Fibroblast of the aortic adventitia (primary cell): ENCODE measurements around the gene ACTL8. TPM values are rescaled to one million over a fixed set of nuclear protein-coding genes. Genes with fewer than 3 reads are reported as not detected.
"Not testable (repeated sequence)": the region's sequence is repeated elsewhere in the genome, so short reads cannot be mapped to it uniquely, and the experiment has no call there.

Experiments used
- DNase-seq: peaks from one replicate; pipeline ENCODE4 v3.0.0-alpha.2; 2010; ENCODE audit warnings: low read depth
- H3K4me3 ChIP-seq: 2 replicates; pipeline ENCODE4 v1.5.1; 2011; ENCODE audit warnings: low read depth, mild to moderate bottlenecking, control low read depth, low read length, moderate library complexity
- total RNA-seq: library from RNA; depleted of rRNA; stranded (reverse); fragments of >200 nt; gene quantifications from 2 replicates; pipeline ENCODE4 v1.2.3, GENCODE V29; 2012; ENCODE audit warnings: low replicate concordance
- TF ChIP-seq, protein P1 (sequence below): IDR thresholded peaks from 2 replicates; pipeline ENCODE4 v1.5.1; 2011; ENCODE audit warnings: mild to moderate bottlenecking, low read length, control low read depth, inconsistent platforms; ENCODE audit not compliant: insufficient read depth

ACTL8 gene
- total RNA-seq, 1 donor, result not detected

DNA sequence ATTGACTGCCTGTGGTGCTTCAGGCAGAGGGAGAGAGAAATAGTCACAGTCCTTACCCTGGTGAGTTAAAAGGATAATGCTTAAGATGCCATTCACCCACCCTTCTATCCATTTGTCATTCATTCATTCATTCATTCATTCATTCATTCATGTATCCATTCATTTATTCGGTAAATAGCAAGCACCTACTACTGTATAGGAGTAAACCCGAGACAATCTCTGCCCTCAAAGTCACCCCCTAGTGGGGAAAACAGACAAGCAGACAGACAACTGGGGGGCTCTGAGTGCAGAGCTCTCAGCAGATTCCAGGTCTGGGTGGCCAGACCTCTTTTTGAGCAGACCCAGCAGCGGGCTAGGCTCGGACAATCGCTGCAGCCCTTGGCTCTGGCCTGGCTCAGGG lies 14.1 kb upstream of the ACTL8 start:
- TF ChIP-seq, protein P1, sequence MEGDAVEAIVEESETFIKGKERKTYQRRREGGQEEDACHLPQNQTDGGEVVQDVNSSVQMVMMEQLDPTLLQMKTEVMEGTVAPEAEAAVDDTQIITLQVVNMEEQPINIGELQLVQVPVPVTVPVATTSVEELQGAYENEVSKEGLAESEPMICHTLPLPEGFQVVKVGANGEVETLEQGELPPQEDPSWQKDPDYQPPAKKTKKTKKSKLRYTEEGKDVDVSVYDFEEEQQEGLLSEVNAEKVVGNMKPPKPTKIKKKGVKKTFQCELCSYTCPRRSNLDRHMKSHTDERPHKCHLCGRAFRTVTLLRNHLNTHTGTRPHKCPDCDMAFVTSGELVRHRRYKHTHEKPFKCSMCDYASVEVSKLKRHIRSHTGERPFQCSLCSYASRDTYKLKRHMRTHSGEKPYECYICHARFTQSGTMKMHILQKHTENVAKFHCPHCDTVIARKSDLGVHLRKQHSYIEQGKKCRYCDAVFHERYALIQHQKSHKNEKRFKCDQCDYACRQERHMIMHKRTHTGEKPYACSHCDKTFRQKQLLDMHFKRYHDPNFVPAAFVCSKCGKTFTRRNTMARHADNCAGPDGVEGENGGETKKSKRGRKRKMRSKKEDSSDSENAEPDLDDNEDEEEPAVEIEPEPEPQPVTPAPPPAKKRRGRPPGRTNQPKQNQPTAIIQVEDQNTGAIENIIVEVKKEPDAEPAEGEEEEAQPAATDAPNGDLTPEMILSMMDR, result no peak
- H3K4me3 ChIP-seq, result no peak overlapping the region
- DNase-seq, result no peak

DNA sequence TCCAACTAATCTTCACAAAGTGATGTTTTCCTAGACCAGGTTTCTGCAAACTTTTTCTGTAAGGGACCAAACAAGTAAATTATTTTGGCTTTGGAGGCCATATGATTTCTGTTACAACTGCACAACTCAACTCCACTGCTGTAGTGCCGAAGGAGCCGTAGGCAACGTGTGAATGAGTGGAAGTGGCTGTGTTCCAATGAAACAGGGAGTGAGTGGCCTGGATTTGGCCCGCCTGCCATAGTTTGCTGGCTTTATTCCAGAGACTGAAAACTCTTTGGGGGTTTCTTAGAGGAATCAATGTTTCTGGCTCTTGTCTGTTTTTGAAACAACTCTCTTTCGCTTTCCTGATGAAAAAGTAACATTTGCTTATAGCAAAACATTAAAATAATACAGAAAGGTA lies 12.6 kb upstream of the ACTL8 start:
- DNase-seq, result peak; percentile 78
- TF ChIP-seq, protein P1, result no peak

DNA sequence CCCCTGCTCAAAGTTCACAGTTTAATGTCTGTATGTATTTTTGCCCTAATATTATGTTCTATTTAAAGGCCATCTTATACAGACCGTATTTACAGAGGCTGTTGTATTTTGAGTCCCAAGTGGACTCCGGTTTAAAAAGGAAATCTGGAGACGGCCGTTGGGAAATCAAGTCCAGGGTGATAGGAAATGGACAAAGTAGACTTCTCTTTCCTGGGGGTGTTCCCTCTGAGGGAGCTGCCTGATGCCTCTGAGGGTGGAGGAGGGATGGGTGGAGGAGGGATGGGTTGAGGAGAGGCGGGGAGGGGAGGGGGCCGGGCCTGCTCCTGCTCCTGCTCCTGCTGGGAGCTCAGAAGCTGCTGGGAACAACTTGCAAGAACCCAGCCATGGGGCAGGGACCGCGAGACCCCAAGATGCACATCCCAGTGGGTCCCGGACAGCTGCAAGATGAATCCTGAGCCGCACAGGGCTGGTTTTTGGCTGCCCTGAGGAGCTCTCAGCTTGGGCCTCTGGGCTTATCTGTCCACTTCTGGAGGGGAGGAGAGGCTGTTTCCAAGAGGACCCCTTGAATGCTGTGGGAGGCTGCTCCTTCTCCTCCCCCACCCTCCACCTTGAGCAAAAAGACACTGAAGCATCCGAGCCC lies 12.0 kb upstream of the ACTL8 start:
- DNase-seq, result no peak
- H3K4me3 ChIP-seq, result no peak overlapping the region
- TF ChIP-seq, protein P1, result no peak

More for the DNA sequence above, 12.6 kb upstream of the ACTL8 start:
- H3K4me3 ChIP-seq, result no peak overlapping the region

DNA sequence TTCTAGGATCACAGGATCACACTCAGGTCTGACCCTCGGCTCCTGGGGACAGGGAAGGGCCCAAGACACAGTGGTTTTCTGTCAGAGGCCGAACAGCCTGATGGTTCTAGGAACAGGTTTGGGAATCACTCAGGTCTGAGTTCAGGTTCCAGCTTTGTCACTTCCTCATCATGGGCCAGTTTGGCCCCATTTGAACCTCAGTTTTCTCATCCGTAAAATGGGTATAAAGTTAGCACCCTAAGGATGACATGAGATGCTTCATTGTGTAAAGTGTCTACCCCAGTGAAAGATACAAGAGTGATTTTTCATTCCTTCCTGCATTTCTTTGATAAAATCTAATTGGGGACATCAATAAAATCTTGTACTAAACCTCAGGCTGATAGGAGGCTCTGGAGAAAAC lies 11.2 kb upstream of the ACTL8 start:
- no peak overlapping the region for H3K4me3 ChIP-seq

DNA sequence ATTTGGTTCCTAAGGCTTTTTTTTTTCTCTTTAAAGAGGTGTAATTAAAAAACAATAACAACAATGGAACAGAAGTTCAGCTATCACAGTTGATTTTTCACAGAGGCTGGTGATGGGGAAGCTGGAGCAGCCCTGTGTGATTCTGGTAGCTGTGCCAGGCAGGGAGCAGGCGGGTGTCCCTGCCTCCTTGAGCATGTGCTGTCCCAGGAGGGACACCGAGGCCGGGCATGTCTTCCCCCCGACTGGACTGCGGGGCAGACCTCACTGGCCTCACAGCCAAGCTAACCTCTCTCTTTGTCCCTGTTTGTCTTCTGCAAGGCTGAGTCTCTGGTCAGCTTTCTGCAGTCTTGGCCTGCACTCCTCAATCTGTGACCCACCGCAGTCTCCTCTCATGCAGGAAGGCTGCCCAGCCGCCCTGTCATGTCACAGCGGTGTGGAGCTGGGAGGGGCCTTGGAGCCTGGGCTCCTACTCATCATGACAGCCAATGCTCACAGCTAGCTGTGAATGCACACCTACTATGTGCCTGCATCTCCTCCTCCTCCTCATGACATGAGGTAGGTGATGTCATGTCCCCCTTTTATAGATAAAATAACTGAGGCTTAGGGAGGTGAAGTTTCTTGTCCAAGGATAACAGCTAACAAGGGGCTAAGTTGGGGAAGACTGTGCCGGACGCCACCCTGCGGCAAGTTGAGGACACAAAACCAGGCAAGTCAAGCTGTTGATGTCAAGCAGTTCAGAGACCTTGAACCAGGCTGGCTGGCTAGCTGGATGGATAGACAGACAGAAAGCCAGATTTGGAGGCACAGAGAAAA lies 10.3 kb upstream of the ACTL8 start:
- TF ChIP-seq, protein P1, result no peak
- DNase-seq, result no peak
- H3K4me3 ChIP-seq, result no peak overlapping the region

More for the DNA sequence above, 11.2 kb upstream of the ACTL8 start:
- TF ChIP-seq, protein P1, result no peak
- DNase-seq, result no peak

DNA sequence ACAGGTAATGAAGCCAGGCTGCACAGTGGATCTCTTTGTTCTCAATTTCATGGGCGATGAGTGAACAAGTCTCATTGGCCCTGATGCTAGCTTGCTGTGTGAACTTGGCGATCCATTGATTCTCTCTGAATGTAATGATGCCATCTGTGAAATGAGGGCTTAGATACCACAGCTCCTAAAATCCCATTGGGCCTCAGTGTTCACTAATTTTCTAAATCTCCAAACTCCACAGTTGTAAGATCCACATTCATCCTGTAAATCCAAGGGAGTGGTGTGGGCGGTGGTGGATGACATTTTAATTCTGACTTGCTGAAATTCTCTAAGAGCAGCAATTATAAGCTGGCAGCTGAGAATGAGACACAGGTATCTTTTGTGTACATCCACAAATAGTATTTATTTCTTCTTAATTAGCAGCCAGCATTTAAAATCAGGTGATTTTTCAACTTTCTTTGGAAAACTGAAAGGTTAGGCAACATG lies 9.6 kb upstream of the ACTL8 start:
- H3K4me3 ChIP-seq, result no peak overlapping the region
- TF ChIP-seq, protein P1, result no peak
- no peak for DNase-seq

DNA sequence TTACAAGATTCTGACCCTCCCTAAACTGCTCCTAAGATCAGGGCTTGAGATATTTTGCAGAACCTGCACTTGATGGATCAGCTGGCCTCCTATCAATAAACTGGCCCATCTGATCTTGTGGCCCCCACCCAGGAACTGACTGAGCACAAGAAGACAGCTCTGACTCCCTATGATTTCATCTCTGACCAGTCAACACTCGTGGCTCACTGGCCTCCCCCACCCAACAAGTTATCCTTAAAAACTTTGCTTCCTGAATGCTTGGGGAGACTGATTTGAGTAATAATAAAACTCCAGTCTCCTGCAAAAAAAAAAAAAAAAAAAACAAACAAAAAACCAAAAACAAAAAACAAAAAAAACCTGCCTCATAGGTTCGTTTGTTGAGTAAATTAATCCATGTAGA lies 8.9 kb upstream of the ACTL8 start:
- DNase-seq, H3K4me3 ChIP-seq: not testable (repeated sequence)
